Prostate gland (tissue), 2 donors: ENCODE measurements around the gene FAH. TPM values are rescaled to one million over a fixed set of nuclear protein-coding genes. Genes with fewer than 3 reads are reported as not detected.
A peak's percentile ranks its signal among the peaks of the same experiment; 100 is the strongest.

Source experiments
- DNase-seq: peaks from one replicate; pipeline ENCODE4 v3.0.0-alpha.2; 2019; ENCODE audit warnings: low spot score
- H3K27ac ChIP-seq, 2 donors: fragments of 200-600 bp; sonication (generic); 2 replicates each; pipeline ENCODE4 v1.5.1; 2017 to 2019
- H3K27me3 ChIP-seq: fragments of 200-600 bp; sonication (generic); replicated peaks from 2 replicates; pipeline ENCODE4 v1.5.1; 2019; ENCODE audit not compliant: insufficient read depth
- H3K36me3 ChIP-seq, 2 donors: fragments of 200-600 bp; sonication (generic); 1 replicate in 1 of 2; 2 replicates in 1 of 2; pipeline versions ENCODE4 v1.5.1 to v1.8.1; 2017 to 2019
- H3K4me1 ChIP-seq: fragments of 200-600 bp; sonication (generic); replicated peaks from 2 replicates; pipeline ENCODE4 v1.5.1; 2019
- H3K4me3 ChIP-seq, 2 donors: fragments of 200-600 bp; sonication (generic); 2 replicates each; pipeline ENCODE4 v1.5.1; 2017 to 2019
- H3K9me3 ChIP-seq: fragments of 200-600 bp; sonication (generic); 2 replicates; pipeline ENCODE4 v1.5.1; 2017
- POLR2A ChIP-seq: fragments of 450-650 bp; IDR thresholded peaks from one replicate; pipeline ENCODE4 v1.6.1; 2016; ENCODE audit warnings: antibody characterized with exemption, mild to moderate bottlenecking
- POLR2AphosphoS5 ChIP-seq: sonication (generic); formaldehyde crosslinking; IDR thresholded peaks from one replicate; pipeline ENCODE4 v1.6.1; 2017; ENCODE audit warnings: antibody characterized with exemption
- WGBS: methylation state at CpG from one replicate; pipeline ENCODE4 v1.1.5; 2018; 5-methylcytosine and 5-hydroxymethylcytosine counted together
- intact Hi-C: fragments of 100-400 bp; cut with DNase I; formaldehyde crosslinking; loops from one replicate; pipeline ENCODE4 v1.14.2; 2022
- total RNA-seq, 2 donors: library from RNA; depleted of rRNA; stranded (reverse); fragments of >200 nt; gene quantifications; one replicate each; pipeline ENCODE4 v1.1.0, GENCODE V29; 2016
- TF ChIP-seq, protein P1 (sequence below), 4 experiments: fragments of 200-600 bp in 2 of 4; fragments of 450-650 bp in 2 of 4; sonication (generic) in 2 of 4; IDR thresholded peaks; 1 replicate in 3 of 4; 2 replicates in 1 of 4; pipeline ENCODE4 v1.5.1; 2016 to 2019; ENCODE audit warnings: antibody characterized with exemption in 4 of 4, mild to moderate bottlenecking in 2 of 4, moderate library complexity in 2 of 4

The FAH gene
- total RNA-seq, 2 donors from 2014 or later, result 26.7 to 51.4 TPM

DNA sequence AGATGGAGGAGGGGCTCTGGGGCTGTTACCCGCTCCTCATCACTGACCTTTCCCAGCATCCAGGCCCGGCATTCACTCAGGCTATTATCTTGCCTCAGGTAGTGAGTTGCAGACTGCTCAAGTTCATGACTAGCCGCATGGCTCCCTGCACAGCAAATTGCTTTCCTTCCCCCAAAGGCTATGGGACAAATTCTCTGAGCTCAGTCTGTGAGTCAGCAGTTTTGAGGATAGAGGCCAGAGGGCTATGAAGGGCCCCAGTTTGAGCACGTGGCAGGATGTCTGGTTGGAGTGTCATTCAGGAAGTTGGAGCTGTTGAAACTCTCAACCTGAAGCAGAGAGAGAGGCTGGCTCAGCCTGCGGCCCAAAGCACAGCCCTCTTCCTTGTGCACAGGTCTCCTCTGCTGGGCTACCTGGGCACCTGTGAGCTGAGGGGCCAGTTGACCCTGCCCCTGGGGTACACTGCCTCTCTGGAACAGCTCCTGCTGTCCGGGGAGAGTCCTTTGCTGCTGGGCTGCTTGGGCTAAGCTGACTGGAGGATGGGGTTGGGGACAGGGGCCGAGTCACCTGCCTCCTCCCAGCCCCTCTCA, 7.9 kb downstream of the FAH start:
- Histone ChIP-seq H3K4me1 (peaks cover 2% of the 10 kb centered on the region), H3K27ac (no peak overlapping the region), H3K4me3 (no peak overlapping the region), H3K27me3 (no peaks in the 10 kb centered on the region), H3K36me3 (no peaks in the 10 kb centered on the region), H3K9me3 (no peaks in the 10 kb centered on the region)
- TF ChIP-seq, protein P1, sequence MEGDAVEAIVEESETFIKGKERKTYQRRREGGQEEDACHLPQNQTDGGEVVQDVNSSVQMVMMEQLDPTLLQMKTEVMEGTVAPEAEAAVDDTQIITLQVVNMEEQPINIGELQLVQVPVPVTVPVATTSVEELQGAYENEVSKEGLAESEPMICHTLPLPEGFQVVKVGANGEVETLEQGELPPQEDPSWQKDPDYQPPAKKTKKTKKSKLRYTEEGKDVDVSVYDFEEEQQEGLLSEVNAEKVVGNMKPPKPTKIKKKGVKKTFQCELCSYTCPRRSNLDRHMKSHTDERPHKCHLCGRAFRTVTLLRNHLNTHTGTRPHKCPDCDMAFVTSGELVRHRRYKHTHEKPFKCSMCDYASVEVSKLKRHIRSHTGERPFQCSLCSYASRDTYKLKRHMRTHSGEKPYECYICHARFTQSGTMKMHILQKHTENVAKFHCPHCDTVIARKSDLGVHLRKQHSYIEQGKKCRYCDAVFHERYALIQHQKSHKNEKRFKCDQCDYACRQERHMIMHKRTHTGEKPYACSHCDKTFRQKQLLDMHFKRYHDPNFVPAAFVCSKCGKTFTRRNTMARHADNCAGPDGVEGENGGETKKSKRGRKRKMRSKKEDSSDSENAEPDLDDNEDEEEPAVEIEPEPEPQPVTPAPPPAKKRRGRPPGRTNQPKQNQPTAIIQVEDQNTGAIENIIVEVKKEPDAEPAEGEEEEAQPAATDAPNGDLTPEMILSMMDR (IDR thresholded peaks at IDR 0.05), result no peak
- TF ChIP-seq POLR2AphosphoS5, result no peak
- no peak for TF ChIP-seq POLR2A
- DNase-seq, result no peak
- WGBS, result 84% methylated on average over 7 of the region's 7 CpGs
- intact Hi-C loops, result no loop called here

DNA sequence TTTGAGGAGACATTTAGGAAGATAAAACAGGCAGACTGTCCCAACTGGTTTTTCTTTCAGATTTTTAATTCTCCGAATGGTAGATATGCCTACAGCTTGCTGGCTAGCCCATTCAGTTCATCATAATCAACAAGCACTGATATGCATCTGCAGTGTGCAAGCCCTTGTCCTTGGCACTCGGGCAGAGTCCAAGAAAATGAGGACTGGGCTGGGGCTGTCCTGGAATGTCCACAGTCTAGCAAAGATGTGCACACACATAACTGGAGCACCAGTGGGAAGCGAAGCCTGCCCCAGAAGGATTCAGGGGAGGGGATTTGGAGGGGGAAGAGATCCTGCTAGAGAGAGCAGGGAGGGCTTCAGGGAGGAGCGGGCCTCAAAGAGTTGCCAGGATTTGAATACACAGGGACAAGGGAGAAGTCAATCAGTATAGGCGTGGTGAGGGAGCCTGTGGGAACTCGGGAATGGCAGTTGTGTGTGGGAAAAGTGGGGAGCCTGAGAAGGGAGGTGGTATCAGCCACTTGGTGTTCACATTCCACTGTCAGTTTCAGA, 8.7 kb downstream of the FAH start:
- Histone ChIP-seq H3K9me3 (no peaks in the 10 kb centered on the region), H3K4me1 (peaks cover 2% of the 10 kb centered on the region), H3K36me3 (no peaks in the 10 kb centered on the region), H3K27me3 (no peaks in the 10 kb centered on the region), H3K4me3 (no peak overlapping the region), H3K27ac (no peak overlapping the region)
- 73% methylated on average over 6 of the region's 6 CpGs for WGBS
- TF ChIP-seq POLR2A (no peak), POLR2AphosphoS5 (no peak)
- TF ChIP-seq, protein P1 (IDR thresholded peaks at IDR 0.05), result no peak
- no peak for DNase-seq
- intact Hi-C loops, result no loop called here

DNA sequence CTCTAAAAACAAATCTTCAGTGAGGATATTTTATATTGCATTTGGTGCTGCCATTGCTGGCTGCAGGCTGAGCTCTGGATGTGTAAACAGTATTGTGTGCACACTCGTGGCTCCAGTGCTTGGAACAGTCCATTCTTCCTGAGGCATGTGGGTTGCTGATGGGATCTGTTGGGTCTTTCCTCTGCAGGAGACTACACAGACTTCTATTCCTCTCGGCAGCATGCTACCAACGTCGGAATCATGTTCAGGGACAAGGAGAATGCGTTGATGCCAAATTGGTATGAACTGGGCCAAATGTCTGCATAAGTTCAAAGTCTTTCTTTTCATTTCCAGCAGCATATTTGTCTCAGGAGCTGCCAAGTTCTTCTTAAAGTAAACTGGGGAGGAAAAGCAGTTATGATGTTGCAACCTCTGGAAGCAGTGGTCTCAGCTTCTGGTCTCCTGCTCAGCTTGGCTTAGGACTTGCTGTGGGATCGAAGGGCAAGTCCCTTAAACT, 9.3 kb downstream of the FAH start:
- intact Hi-C loops, result no loop called here
- peak; percentile 44 for DNase-seq

DNA sequence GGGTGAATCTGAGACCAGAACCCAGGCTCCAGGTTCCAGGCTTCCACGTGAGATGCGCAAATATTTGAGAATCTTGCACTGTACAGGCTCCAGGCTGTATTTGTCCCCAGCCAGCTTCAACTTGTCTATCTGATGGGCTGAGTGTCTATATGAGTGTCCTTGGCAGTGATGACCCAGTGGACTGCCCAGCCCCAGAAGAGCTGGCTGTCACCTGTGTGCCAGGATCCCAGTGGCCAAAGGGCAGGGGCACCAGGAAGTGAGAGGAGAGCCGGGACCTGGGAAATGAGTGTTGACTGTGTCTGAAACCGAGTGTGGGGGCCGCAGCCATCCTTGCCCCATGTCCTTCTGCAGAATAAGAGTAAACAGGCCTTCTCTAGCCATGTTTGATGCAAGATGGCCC, 10.4 kb downstream of the FAH start:
- Histone ChIP-seq H3K27ac (no peak overlapping the region), H3K4me1 (peaks cover 2% of the 10 kb centered on the region), H3K4me3 (no peak overlapping the region), H3K36me3 (no peaks in the 10 kb centered on the region), H3K9me3 (no peaks in the 10 kb centered on the region), H3K27me3 (no peaks in the 10 kb centered on the region)
- intact Hi-C loops, result no loop called here
- no peak for DNase-seq
- TF ChIP-seq POLR2A (no peak), POLR2AphosphoS5 (no peak)
- TF ChIP-seq, protein P1 (IDR thresholded peaks at IDR 0.05), result no peak
- 86% methylated on average over 5 of the region's 5 CpGs for WGBS

More for the DNA sequence above, 9.3 kb downstream of the FAH start:
- Histone ChIP-seq H3K36me3 (no peaks in the 10 kb centered on the region), H3K9me3 (no peaks in the 10 kb centered on the region), H3K27ac (no peak overlapping the region), H3K4me1 (peaks cover 2% of the 10 kb centered on the region), H3K4me3 (no peak overlapping the region), H3K27me3 (no peaks in the 10 kb centered on the region)
- WGBS, result 43% methylated on average over 6 of the region's 6 CpGs
- TF ChIP-seq POLR2AphosphoS5 (peak; percentile 61), POLR2A (no peak)

DNA sequence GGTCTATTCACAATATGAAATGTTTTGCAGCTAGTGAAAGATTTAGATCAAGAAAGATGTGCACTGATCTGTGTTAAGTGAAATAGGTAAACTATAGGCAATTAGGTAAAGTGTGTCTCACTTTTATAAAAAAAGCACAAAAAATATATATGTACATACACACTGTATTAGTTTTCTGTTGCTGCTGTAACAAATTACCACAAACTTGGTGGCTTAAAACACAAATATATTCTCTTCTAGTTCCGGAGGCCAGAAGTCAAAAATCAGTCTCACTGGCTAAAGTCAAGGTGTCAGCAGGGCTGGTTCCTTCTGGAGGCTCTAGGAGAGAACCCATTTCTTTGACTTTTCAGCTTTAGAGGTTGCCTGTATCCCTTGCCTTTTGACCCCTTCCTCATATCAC, 11.1 kb downstream of the FAH start:
- TF ChIP-seq POLR2AphosphoS5 (no peak), POLR2A (no peak)
- TF ChIP-seq, protein P1 (IDR thresholded peaks at IDR 0.05), result no peak
- no peaks in the 10 kb centered on the region for H3K9me3 ChIP-seq
- WGBS, result 100% methylated on average over 1 of the region's 1 CpG
- no peak overlapping the region for H3K27ac ChIP-seq
- intact Hi-C loops, result no loop called here
- H3K36me3 ChIP-seq, result no peaks in the 10 kb centered on the region
- no peak overlapping the region for H3K4me3 ChIP-seq
- H3K27me3 ChIP-seq, result no peaks in the 10 kb centered on the region
- H3K4me1 ChIP-seq, result peaks cover 2% of the 10 kb centered on the region
- no peak for DNase-seq
